OCI-M1 (cell line): Measurements from ENCODE around the gene F13B.
"Not testable (repeated sequence)": the region's sequence is repeated elsewhere in the genome, so short reads cannot be mapped to it uniquely, and the experiment has no call there.

Experiments
- DNase-seq: peaks from one replicate; lab custom pipeline; 2025; lab: John Stamatoyannopoulos, UW

Gene F13B

GRCh38 chr1:197042676-197043341, 24.3 kb downstream of the F13B start:
- no peak for DNase-seq

GRCh38 chr1:197041486-197042353, 25.3 kb downstream of the F13B start:
- DNase-seq, result peak; percentile 42

- no peak for DNase-seq
These were observed 30.2 kb downstream of the F13B start for GRCh38 chr1:197036861-197037260.

- not testable (repeated sequence) for DNase-seq
These were observed 32.3 kb downstream of the F13B start for GRCh38 chr1:197034631-197035339.

- no peak for DNase-seq
These were observed 37.3 kb downstream of the F13B start for GRCh38 chr1:197029749-197030148.

GRCh38 chr1:197027359-197027758, 39.7 kb downstream of the F13B start:
- no peak for DNase-seq

- peak; percentile 51 for DNase-seq
These were observed 42.6 kb downstream of the F13B start for GRCh38 chr1:197024460-197024859.

GRCh38 chr1:197021716-197022115, 45.3 kb downstream of the F13B start:
- DNase-seq, result no peak

- peak; percentile 97 for DNase-seq
These were observed 49.4 kb downstream of the F13B start for GRCh38 chr1:197017558-197018146.

- DNase-seq, result no peak
These were observed 50.3 kb downstream of the F13B start for GRCh38 chr1:197016751-197017150.

- no peak for DNase-seq
These were observed 53.8 kb downstream of the F13B start for GRCh38 chr1:197013234-197013633.

GRCh38 chr1:197011614-197012013, 55.4 kb downstream of the F13B start:
- DNase-seq, result no peak

GRCh38 chr1:197008861-197009260, 58.2 kb downstream of the F13B start:
- no peak for DNase-seq

- DNase-seq, result no peak
These were observed 63.9 kb downstream of the F13B start for GRCh38 chr1:197003132-197003531.

GRCh38 chr1:197001828-197002227, 65.2 kb downstream of the F13B start:
- DNase-seq, result no peak

- peak; percentile 48 for DNase-seq
These were observed 69.6 kb downstream of the F13B start for GRCh38 chr1:196997423-196997822.

GRCh38 chr1:196993916-196994315, 73.1 kb downstream of the F13B start:
- no peak for DNase-seq

- peak; percentile 51 for DNase-seq
These were observed 75.0 kb downstream of the F13B start for GRCh38 chr1:196991919-196992651.
